GM18520 (cell line): ENCODE measurements around the gene PLEKHN1.
A peak's percentile ranks its signal among the peaks of the same experiment; 100 is the strongest.
"Not testable (repeated sequence)": the region's sequence is repeated elsewhere in the genome, so short reads cannot be mapped to it uniquely, and the experiment has no call there.

Experiments used
- ATAC-seq: cut with Tn5 transposase; IDR thresholded peaks from one replicate; pipeline ENCODE4 v1.9.1; 2021; ENCODE audit not compliant: unreplicated experiment

PLEKHN1 gene

GRCh38 chr1:973459-974292 lies 7.4 kb downstream of the PLEKHN1 start:
- ATAC-seq = no peak

- ATAC-seq = no peak
These were observed 8.0 kb downstream of the PLEKHN1 start for GRCh38 chr1:974293-974640.

GRCh38 chr1:974687-975328 lies 8.5 kb downstream of the PLEKHN1 start:
- ATAC-seq = no peak

- no peak for ATAC-seq
These were observed 9.1 kb downstream of the PLEKHN1 start for GRCh38 chr1:975365-975764.

GRCh38 chr1:975896-976683 lies 9.8 kb downstream of the PLEKHN1 start:
- peak; percentile 64 for ATAC-seq

- not testable (repeated sequence) for ATAC-seq
These were observed 10.5 kb downstream of the PLEKHN1 start for GRCh38 chr1:976791-977190.

- no peak for ATAC-seq
These were observed 12.0 kb downstream of the PLEKHN1 start for GRCh38 chr1:978069-978834.

GRCh38 chr1:978835-979743 lies 12.8 kb downstream of the PLEKHN1 start:
- ATAC-seq = no peak

GRCh38 chr1:979744-980072 lies 13.4 kb downstream of the PLEKHN1 start:
- ATAC-seq = no peak

GRCh38 chr1:980137-980571 lies 13.9 kb downstream of the PLEKHN1 start:
- no peak for ATAC-seq

- ATAC-seq = no peak
These were observed 14.5 kb downstream of the PLEKHN1 start for GRCh38 chr1:980602-981395.

GRCh38 chr1:981491-981954 lies 15.2 kb downstream of the PLEKHN1 start:
- ATAC-seq = no peak

GRCh38 chr1:981955-982558 lies 15.8 kb downstream of the PLEKHN1 start, which contains the start of gene PERM1:
PERM1 (minus strand) TSS chr1:982093; CDS start chr1:981029, 1,064 bp downstream.
- no peak for ATAC-seq

- no peak for ATAC-seq
These were observed 16.6 kb downstream of the PLEKHN1 start for GRCh38 chr1:982765-983436.

GRCh38 chr1:983798-984475 lies 17.7 kb downstream of the PLEKHN1 start:
- ATAC-seq = no peak

GRCh38 chr1:984476-984814 lies 18.2 kb downstream of the PLEKHN1 start:
- no peak for ATAC-seq

GRCh38 chr1:985126-985525 lies 18.8 kb downstream of the PLEKHN1 start:
- ATAC-seq = no peak

- ATAC-seq = not testable (repeated sequence)
These were observed 21.8 kb downstream of the PLEKHN1 start for GRCh38 chr1:988061-988460.
